Hippocampal formation (tissue), 2 donors: ENCODE data around the gene ANP32A.

ENCODE experiments used
- DNase-seq, 2 donors: peaks; one replicate each; lab custom pipeline; 2025; lab: John Stamatoyannopoulos, UW

ANP32A gene

GRCh38 chr15:68819495-68820294, 1.0 kb downstream of the ANP32A start:
- DNase-seq: peak; percentile 66 to 68

- DNase-seq: peak; percentile 32 to 56
Measured at GRCh38 chr15:68818769-68819494, 1.8 kb downstream of the ANP32A start.

DNA sequence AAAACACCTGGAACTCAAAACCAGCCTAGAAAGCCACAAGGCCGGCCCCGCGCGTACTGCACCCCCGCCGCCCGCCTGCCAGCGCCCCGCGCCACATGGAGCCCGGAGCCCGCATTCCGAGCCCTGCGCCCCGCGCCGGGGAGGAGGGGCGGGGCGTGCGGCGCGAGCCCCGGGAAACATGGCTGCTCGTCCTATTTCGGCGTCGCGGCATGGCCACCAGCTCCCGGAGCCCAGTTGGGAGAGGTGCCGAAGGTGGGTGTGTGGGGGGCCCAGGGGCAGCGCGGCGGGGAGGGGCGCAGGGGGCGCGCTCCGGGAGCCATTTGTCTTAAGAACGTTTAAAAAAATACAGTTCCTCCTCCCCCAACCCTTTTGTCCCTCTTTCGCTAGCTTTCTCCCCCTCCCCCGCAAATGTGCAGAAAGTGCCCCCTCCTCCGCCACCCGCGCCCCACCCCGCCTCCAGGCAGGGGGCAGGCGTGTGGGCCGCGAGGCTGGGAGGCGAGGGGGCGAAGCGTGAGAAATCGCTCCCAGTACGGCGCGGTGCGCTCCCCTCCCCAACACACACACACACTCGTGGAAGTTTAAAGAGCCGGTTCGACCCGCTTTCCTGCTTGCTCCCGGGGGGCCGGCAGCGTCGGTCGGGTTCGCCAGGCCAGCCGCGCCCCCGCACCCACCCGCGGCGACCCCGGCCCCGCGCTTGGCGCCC, 2.5 kb downstream of the ANP32A start:
- peak; percentile 62 to 71 for DNase-seq

DNA sequence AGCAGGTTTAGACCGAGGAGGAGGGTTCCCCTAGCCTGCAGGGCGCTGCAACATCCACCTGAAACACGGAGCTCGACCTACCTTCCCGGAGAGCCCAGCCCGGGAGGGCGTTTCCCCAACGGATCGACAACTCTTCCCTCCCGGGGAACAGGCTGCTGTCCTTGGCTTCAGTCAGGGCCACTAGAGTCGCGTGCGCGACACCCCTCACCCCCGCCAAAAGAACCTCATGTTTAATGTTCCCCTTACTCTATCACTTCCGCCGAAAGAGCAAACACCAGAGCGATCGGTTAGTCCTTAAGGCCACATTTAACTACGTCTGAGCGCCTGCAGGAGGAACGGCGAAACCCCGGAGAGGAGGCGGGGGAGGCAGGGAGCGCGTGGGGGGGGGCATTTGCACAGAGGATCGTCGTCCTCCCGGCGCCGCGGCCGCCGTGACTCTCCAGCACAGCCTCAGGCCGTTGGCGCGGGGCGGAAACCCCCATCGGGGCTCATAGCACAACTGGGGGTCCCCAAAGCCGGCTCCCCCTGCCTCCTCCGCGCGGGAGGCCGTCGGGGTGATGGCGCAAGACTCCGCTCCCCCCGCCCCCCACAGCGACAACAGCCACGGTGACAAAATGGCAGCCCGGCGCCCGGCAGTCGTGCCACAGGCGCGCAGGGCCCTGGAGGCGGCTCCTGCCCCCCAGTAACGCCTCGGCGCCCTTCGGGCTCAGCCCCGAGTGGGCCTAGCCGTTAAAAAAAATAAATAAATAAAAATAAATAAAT, 3.2 kb downstream of the ANP32A start:
- peak; percentile 67 to 75 for DNase-seq

DNA sequence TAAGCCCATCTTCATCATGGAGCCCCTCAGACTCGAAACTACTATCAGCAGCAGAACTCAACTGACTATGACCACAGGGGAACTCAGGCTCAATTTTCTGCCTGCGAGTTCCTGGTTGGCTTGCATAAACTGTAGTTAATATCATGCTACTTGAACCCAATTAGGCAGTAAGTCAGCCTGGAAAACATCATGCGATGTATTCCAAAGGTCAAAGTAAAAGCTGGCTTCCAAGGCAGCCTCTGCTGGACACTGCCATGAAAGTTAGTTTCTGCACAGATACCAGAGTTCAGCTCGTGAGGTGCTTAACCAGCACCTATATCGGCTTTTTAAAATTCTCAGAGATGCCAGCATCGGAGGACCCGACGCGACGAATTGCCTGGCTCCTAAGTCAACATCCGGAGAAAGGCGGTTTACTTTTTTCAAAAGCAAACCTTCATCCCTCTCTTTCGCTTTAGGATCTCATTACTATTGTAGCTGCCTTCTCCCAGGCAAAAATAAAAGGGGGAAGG, 3.8 kb downstream of the ANP32A start:
- no peak for DNase-seq

DNA sequence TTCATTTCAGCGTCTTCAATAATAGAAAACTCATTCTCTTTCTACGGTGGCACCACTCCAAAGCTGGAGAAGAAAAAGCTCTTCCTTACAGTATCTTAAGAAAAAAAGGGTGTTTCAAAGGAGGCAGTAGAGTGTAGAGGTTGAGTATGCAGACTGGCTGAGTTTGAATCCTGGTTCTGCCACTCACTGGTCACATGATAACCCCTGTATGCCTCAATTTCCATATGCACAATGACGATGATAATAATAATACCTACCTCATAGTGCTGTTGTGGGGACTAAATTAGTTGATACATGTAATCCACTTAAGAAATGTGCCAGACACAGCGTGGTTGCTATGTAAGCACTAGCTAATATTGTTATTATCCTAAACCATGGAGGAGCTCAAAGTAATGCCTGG, 4.5 kb downstream of the ANP32A start:
- no peak for DNase-seq

GRCh38 chr15:68815598-68815997, 5.1 kb downstream of the ANP32A start:
- no peak for DNase-seq

GRCh38 chr15:68814596-68814995, 6.1 kb downstream of the ANP32A start:
- DNase-seq: no peak

DNA sequence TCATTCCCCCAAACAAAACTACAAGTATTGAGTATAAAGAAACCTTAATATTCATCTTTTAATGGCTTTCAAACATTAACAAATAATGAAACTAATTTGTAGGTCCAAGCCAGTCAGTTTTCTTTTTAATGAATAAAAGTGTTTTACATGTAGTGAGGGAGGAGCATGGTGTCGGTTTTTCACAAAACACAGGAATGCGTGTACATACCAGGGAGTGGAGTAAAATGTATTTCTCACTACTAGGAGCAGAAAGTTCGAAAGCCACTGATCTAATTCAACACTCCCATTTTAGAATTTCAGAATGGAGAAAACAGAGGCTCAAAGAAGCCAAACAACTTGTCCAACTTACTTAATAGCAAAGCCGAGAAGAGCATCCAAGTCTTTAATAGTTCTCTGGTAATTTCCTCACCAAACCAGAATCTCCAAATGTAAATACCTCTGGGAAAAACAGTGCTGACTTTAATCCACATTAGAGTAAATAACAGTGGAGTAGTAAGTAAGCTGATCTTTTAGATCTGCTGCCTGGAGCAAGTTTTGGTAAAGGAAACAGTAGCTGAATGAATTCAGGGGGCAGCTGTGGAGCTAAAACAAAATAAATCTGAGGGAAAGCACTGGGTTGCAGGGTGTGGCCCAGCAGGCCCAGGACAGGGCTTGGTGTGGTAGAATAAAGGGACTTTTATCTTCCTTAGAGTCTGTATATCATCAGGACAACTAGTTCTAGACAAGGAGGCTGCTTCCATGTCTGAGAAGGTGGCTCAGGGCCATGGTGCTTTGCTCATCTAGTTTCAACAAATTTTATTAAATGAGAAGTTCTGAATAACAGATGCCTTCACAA, 7.9 kb downstream of the ANP32A start:
- DNase-seq: no peak

DNA sequence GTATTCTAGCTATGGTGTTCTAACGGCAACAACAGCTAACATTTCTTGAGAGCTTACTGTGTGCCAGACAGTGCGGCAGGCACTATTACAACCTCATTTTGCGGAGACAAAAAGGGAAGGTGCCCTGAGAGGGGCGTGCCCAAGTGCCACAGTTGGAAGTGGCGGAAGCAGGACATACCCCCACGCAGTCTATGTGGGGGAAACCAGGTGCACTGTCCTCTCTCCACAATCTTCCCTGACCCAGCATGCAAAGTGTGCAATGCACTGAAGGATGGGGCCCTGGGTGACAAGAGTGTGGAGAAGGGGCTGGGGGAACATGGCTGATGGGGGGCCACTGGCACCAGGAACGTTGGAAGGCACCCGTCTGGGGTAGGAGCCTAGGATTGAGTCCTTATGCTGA, 8.6 kb downstream of the ANP32A start:
- DNase-seq: no peak

- no peak for DNase-seq
Measured at GRCh38 chr15:68809517-68809916, 11.2 kb downstream of the ANP32A start.

DNA sequence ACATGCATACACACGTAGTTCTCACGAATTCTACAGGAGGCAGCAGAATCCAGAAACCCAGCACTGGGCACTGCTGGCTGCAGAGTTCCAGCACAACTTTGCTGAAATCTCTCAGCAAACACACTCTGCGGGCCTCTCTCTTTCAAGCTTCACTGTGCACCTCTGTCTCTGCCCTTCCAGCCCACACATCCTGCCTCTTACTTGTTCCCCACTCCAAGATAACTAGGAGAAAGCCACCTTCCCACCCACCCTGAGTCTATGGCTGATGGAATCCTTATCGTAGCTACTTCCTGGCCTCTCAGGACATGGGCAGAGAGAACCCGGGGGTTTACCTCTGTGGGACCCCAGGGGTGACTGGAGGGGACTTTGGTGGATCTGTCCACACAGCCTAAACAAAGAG, 11.9 kb downstream of the ANP32A start:
- no peak for DNase-seq

- DNase-seq: no peak
Measured at GRCh38 chr15:68808091-68808490, 12.6 kb downstream of the ANP32A start.

DNA sequence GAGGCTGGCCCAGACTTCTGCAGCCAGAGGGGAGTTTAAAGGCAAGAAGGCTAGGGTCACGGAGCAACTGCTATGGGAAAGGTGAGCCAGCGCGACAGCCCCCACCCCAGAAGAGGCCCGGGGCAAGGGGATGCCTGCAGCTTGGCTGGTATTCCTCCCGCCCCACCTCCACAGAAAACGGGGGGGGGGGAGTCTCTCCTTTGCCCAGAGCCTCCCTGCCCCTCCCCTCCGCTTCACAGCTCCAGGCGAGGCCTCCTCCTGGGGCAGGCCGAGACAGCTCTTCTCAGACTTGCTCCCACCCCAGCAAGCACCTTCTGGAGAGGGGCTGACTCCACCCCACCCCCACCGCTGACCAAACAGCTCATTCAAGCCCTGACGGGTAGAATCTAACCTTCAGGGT, 13.4 kb downstream of the ANP32A start:
- no peak for DNase-seq

- peak; percentile 72 to 80 for DNase-seq
Measured at GRCh38 chr15:68806220-68807060, 14.3 kb downstream of the ANP32A start.

DNA sequence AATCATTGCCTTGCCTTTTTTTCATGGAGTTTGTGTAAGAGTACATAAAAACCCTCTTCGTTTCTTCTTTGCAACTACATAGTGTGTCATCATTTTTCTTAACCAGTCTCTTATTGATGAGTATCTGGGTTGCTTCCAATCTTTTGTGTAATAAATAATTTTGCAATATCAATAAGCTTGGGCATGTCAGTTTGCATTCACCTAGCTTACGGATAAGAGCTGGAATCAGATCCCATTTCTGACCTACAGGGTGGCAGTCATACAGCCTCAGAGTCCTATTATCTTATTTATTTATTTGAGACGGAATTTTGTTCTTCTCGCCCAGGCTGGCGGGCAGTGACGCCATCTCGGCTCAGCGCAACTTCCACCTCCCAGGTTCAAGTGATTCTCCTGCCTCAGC, 18.3 kb downstream of the ANP32A start:
- no peak for DNase-seq

GRCh38 chr15:68801572-68802148, 19.0 kb downstream of the ANP32A start:
- DNase-seq: no peak

- no peak for DNase-seq
Measured at GRCh38 chr15:68800875-68801274, 19.8 kb downstream of the ANP32A start.

DNA sequence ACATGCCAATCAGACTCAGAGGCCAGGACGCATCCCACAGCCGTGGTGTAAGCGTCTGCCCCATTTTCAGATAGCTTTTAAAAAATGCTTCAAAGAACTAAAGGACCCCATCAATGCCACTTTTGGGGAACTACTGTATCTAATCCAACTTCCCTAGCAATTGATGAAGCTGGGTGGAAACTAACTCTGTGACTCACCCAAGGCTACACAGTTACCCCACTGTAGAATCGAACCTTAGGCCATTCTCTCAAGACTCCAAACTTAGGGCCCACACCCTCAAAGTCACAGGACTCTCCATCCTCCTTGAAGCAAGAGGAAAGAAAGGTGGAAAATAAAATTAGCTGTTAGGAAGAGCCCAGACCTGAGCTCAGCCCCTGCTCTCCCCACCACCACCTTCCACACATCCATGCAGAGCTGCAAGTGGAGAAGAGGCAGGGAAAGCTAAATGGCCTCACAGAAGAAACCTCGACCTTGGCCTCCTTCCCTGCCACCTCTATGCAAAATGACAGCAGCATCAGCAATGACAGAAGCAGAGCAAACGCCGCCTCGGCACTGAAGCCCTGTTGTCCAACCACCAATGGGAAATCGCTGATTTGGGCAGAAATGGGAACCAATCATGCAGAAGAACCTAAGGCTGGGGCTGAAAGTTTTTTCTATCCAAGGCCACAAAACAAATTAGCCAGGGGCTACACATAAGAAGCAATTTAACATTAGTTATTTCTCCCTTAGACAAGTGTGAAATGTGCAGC, 22.2 kb downstream of the ANP32A start:
- no peak for DNase-seq
